Effector memory CD8-positive, alpha-beta T cell (primary cell): ENCODE results near the gene C20orf141.
"Not testable (repeated sequence)": the region's sequence is repeated elsewhere in the genome, so short reads cannot be mapped to it uniquely, and the experiment has no call there.

Experiments used
- ATAC-seq: fragments of 150-1000 bp; cut with Tn5 transposase; replicated peaks from 2 replicates; pipeline ENCODE4 v1.10.0; 2021; ENCODE audit warnings: mild to moderate bottlenecking, moderate library complexity
- DNase-seq, 3 experiments: peaks; one replicate each; pipeline ENCODE4 v3.0.0; 2021
- H3K27ac Mint-ChIP-seq, 2 donors: one replicate each; pipeline ENCODE4 v1.8.0; 2022; ENCODE audit warnings: mild to moderate bottlenecking in 2 of 2, mixed read lengths in 2 of 2, moderate library complexity in 2 of 2
- H3K27me3 Mint-ChIP-seq, 2 donors: one replicate each; pipeline ENCODE4 v1.8.0; 2022; ENCODE audit warnings: mixed read lengths in 2 of 2
- H3K36me3 Mint-ChIP-seq: one replicate; pipeline ENCODE4 v1.8.0; 2022; ENCODE audit warnings: mild to moderate bottlenecking, moderate library complexity, mixed read lengths; ENCODE audit not compliant: insufficient read depth
- H3K4me1 Mint-ChIP-seq, 2 donors: one replicate each; pipeline ENCODE4 v1.8.0; 2022; ENCODE audit warnings: low read depth in 2 of 2, mixed read lengths in 2 of 2
- H3K4me3 Mint-ChIP-seq, 2 donors: one replicate each; pipeline ENCODE4 v1.8.0; 2022; ENCODE audit warnings: mild to moderate bottlenecking in 2 of 2, mixed read lengths in 2 of 2, moderate library complexity in 2 of 2
- H3K9me3 Mint-ChIP-seq, 2 donors: one replicate each; pipeline ENCODE4 v1.8.0; 2022; ENCODE audit warnings: mixed read lengths in 2 of 2

C20orf141 gene

GRCh38 chr20:2804852-2805688 lies 9.7 kb upstream of the C20orf141 start:
- ATAC-seq (no peak), DNase-seq (no peak)
- H3K4me1 Mint-ChIP-seq, result peaks cover 14 to 21% of the 10 kb centered on the region in 2 donors
- H3K27me3 Mint-ChIP-seq, result peaks cover 69 to 95% of the 10 kb centered on the region in 2 donors
- H3K4me3 Mint-ChIP-seq, result no peak overlapping the region
- no peaks in the 10 kb centered on the region for H3K9me3 Mint-ChIP-seq
- peaks cover 2% of the 10 kb centered on the region for H3K36me3 Mint-ChIP-seq
- H3K27ac Mint-ChIP-seq, result no peak overlapping the region

- ATAC-seq (no peak), DNase-seq (no peak)
- no peaks in the 10 kb centered on the region for H3K9me3 Mint-ChIP-seq
- H3K4me3 Mint-ChIP-seq, result no peak overlapping the region
- H3K36me3 Mint-ChIP-seq, result peaks cover 2% of the 10 kb centered on the region
- H3K27ac Mint-ChIP-seq, result no peak overlapping the region
- H3K27me3 Mint-ChIP-seq, result peaks cover 66 to 92% of the 10 kb centered on the region in 2 donors
- H3K4me1 Mint-ChIP-seq, result peaks cover 11 to 16% of the 10 kb centered on the region in 2 donors
Measured at GRCh38 chr20:2805689-2806350, 9.0 kb upstream of the C20orf141 start.

GRCh38 chr20:2806351-2806701 lies 8.5 kb upstream of the C20orf141 start:
- H3K27ac Mint-ChIP-seq, result no peak overlapping the region
- no peak overlapping the region for H3K4me3 Mint-ChIP-seq
- H3K9me3 Mint-ChIP-seq, result no peaks in the 10 kb centered on the region
- ATAC-seq, result no peak
- H3K36me3 Mint-ChIP-seq, result peaks cover 2% of the 10 kb centered on the region
- DNase-seq, result no peak
- peaks cover 6 to 11% of the 10 kb centered on the region in 2 donors for H3K4me1 Mint-ChIP-seq
- H3K27me3 Mint-ChIP-seq, result peaks cover 66 to 91% of the 10 kb centered on the region in 2 donors

DNA sequence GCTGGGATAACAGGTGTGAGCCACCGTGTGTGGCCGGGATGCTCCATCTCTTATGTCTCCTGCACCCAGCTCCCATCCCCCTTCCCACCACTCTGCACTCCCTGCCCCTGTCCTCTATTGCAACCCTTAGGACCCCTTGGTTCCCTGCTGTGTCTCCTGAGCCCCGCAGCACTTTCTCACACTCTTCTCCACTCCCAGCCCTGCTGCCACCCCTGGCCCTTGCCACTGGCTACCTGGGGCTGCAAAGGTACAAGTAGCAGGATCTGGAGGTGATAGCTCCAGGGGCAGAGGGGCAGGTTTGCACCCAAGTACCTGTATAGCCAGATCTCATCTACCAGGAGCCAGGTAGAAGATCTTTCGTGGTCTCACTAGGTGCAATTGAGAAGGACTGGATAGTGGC lies 7.8 kb upstream of the C20orf141 start:
- peaks cover 67 to 88% of the 10 kb centered on the region in 2 donors for H3K27me3 Mint-ChIP-seq
- no peak for DNase-seq
- H3K4me3 Mint-ChIP-seq, result no peak overlapping the region
- no peaks in the 10 kb centered on the region for H3K9me3 Mint-ChIP-seq
- H3K36me3 Mint-ChIP-seq, result peaks cover 2% of the 10 kb centered on the region
- ATAC-seq, result no peak
- no peak overlapping the region for H3K27ac Mint-ChIP-seq
- H3K4me1 Mint-ChIP-seq, result peaks cover 4 to 8% of the 10 kb centered on the region in 2 donors

DNA sequence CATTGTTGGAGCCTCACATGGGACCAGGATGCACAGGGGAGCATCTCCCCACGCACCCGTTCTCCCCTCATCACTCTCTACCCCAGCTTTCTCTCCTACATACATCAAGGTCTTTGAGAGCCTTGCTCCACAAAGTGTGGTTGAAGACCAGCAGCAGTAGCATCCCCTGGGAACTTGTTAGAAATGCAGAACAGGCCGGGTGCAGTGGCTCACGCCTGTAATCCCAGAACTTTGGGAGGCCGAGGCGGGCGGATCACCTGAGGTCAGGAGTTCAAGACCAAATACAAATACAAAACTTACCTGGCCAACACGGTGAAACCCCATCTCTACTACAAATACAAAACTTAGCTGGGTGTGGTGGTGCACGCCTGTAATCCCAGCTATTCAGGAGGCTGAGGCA lies 6.9 kb upstream of the C20orf141 start:
- H3K9me3 Mint-ChIP-seq, H3K27ac Mint-ChIP-seq, H3K4me1 Mint-ChIP-seq, ATAC-seq, H3K4me3 Mint-ChIP-seq, H3K36me3 Mint-ChIP-seq, DNase-seq: not testable (repeated sequence)
- H3K27me3 Mint-ChIP-seq, result peaks cover 67 to 88% of the 10 kb centered on the region in 2 donors

DNA sequence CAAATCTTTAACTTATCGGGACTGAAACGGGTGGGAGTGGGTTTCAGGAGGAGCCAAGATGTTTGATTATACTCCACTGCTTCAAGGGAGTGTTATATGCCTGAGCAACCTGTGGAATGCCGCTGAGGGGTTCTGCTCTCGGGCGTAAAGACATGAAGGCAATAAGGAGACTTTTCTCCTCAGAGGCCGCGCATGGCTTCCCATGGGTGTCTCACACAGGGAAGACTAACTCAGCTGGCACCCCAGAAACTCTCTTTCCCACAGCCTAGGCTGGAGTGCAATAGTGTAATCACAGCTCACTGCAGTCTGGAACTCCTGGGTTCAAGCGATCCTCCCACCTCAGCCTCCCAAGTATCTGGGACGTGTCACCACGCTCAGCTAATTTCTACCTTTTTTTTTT lies 5.1 kb upstream of the C20orf141 start:
- no peak for ATAC-seq
- no peak for DNase-seq
- peaks cover 4 to 8% of the 10 kb centered on the region in 2 donors for H3K4me1 Mint-ChIP-seq
- no peak overlapping the region for H3K27ac Mint-ChIP-seq
- H3K27me3 Mint-ChIP-seq, result peaks cover 62 to 83% of the 10 kb centered on the region in 2 donors
- no peak overlapping the region for H3K4me3 Mint-ChIP-seq
- peaks cover 2% of the 10 kb centered on the region for H3K36me3 Mint-ChIP-seq
- H3K9me3 Mint-ChIP-seq, result no peaks in the 10 kb centered on the region

DNA sequence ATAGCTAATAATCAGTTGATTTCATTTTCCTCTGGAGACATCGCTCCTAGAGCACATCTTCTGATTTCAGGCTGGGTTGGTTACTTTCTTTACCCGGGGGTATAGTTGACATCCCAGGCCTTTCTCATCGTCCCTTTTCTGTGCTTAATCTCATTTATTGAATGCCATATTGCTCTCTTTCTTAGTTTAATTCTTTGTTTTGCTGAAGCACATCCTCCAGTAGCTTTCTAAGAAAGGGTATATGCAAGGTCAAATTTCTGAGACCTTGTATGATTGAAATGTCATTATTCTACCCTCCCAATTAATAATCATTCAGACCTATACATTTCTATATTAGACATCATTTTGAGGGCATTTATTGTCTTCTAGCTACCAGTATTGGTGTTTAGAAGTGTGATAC lies 2.6 kb upstream of the C20orf141 start:
- DNase-seq, result no peak
- H3K4me1 Mint-ChIP-seq, result peaks cover 4 to 5% of the 10 kb centered on the region in 2 donors
- H3K27me3 Mint-ChIP-seq, result peaks cover 44 to 68% of the 10 kb centered on the region in 2 donors
- peaks cover 3% of the 10 kb centered on the region for H3K36me3 Mint-ChIP-seq
- ATAC-seq, result no peak
- no peak overlapping the region for H3K4me3 Mint-ChIP-seq
- H3K27ac Mint-ChIP-seq, result no peak overlapping the region
- no peaks in the 10 kb centered on the region for H3K9me3 Mint-ChIP-seq

GRCh38 chr20:2814076-2814475 lies 711 bp upstream of the C20orf141 start:
- Mint-ChIP-seq H3K9me3 (no peaks in the 10 kb centered on the region), H3K27ac (no peak overlapping the region), H3K4me1 (peaks cover 6 to 7% of the 10 kb centered on the region in 2 donors), H3K4me3 (no peak overlapping the region), H3K36me3 (peaks cover 5% of the 10 kb centered on the region), H3K27me3 (peaks cover 31 to 50% of the 10 kb centered on the region in 2 donors)
- DNase-seq (no peak), ATAC-seq (no peak)

DNA sequence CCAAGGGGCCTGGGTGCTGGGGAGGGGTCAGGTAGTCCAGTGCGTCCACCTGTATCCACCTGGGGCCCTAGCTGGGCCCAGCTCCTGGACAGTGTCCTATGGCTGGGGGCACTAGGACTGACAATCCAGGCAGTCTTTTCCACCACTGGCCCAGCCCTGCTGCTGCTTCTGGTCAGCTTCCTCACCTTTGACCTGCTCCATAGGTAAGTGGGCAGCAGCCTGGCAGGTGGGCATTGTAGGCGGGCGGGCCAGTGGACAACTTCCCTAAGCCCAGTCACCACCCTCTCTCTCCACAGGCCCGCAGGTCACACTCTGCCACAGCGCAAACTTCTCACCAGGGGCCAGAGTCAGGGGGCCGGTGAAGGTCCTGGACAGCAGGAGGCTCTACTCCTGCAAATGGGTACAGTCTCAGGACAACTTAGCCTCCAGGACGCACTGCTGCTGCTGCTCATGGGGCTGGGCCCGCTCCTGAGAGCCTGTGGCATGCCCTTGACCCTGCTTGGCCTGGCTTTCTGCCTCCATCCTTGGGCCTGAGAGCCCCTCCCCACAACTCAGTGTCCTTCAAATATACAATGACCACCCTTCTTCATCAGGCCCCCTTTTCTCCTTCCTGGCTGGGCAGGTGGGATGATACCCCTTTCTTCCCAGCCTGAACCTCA lies 584 bp downstream of the C20orf141 start:
- ATAC-seq (no peak), DNase-seq (no peak)
- peaks cover 5% of the 10 kb centered on the region for H3K36me3 Mint-ChIP-seq
- peaks cover 4 to 7% of the 10 kb centered on the region in 2 donors for H3K4me1 Mint-ChIP-seq
- H3K4me3 Mint-ChIP-seq, result no peak overlapping the region
- no peaks in the 10 kb centered on the region for H3K9me3 Mint-ChIP-seq
- H3K27me3 Mint-ChIP-seq, result peaks cover 28 to 53% of the 10 kb centered on the region in 2 donors
- H3K27ac Mint-ChIP-seq, result no peak overlapping the region

GRCh38 chr20:2816030-2816582 lies 1.3 kb downstream of the C20orf141 start, which contains the start of gene TMEM239:
Gene TMEM239 (plus strand): TSS chr20:2816364. CDS start chr20:2816555, 191 bp downstream.
- Mint-ChIP-seq H3K9me3 (no peaks in the 10 kb centered on the region), H3K27ac (no peak within 1 kb of the TSS), H3K36me3 (peaks cover 5% of the 10 kb centered on the region), H3K4me1 (peaks cover 4 to 10% of the 10 kb centered on the region in 2 donors), H3K4me3 (no peak within 1 kb of the TSS), H3K27me3 (peaks cover 23 to 51% of the 10 kb centered on the region in 2 donors)
- no peak for DNase-seq
- no peak for ATAC-seq

DNA sequence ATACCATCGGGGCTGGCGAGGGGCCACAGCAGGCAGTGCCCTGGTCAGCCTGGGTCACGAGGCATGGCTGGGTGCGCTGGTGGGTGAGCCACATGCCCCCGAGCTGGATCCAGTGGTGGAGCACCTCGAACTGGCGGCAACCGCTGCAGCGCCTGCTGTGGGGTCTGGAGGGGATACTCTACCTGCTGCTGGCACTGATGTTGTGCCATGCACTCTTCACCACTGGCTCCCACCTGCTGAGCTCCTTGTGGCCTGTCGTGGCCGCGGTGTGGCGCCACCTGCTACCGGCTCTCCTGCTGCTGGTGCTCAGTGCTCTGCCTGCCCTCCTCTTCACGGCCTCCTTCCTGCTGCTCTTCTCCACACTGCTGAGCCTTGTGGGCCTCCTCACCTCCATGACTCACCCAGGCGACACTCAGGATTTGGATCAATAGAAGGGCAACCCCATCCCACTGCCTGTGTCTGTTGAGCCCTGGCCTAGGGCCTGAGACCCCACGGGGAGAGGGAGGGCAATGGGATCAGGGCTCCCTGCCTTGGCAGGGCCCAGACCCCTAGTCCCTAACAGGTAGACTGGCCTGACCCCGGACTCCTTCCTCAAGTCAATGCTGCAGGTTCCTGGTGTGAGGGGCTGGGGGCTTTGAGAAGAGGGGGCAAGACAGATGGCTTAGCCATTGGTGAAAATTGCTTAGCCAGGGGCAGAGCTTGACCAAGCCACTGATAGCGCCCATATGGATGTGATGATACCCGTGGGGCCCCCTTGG lies 2.0 kb downstream of the C20orf141 start:
- Mint-ChIP-seq H3K9me3 (no peaks in the 10 kb centered on the region), H3K36me3 (peaks cover 5% of the 10 kb centered on the region), H3K27me3 (peaks cover 19 to 48% of the 10 kb centered on the region in 2 donors), H3K4me3 (no peak overlapping the region), H3K27ac (no peak overlapping the region), H3K4me1 (peaks cover 8 to 14% of the 10 kb centered on the region in 2 donors)
- DNase-seq (no peak), ATAC-seq (peak; percentile 65)

GRCh38 chr20:2817341-2817726 lies 2.5 kb downstream of the C20orf141 start:
- Mint-ChIP-seq H3K4me3 (no peak overlapping the region), H3K4me1 (peaks cover 11 to 18% of the 10 kb centered on the region in 2 donors), H3K27ac (no peak overlapping the region), H3K36me3 (peaks cover 5% of the 10 kb centered on the region), H3K9me3 (no peaks in the 10 kb centered on the region), H3K27me3 (peaks cover 14 to 42% of the 10 kb centered on the region in 2 donors)
- DNase-seq (no peak), ATAC-seq (no peak)
